ENCODE data around the gene SLC30A3. TPM values are rescaled to one million over a fixed set of nuclear protein-coding genes. Genes with fewer than 3 reads are reported as not detected.
A peak's percentile ranks its signal among the peaks of the same experiment; 100 is the strongest.

Gene SLC30A3
- total and polyA plus RNA-seq, 2 of the 13 experiments (the other 11 are each of a cell fraction or from before 2014, with no cell fraction given): 0.38 to 0.79 TPM

DNA sequence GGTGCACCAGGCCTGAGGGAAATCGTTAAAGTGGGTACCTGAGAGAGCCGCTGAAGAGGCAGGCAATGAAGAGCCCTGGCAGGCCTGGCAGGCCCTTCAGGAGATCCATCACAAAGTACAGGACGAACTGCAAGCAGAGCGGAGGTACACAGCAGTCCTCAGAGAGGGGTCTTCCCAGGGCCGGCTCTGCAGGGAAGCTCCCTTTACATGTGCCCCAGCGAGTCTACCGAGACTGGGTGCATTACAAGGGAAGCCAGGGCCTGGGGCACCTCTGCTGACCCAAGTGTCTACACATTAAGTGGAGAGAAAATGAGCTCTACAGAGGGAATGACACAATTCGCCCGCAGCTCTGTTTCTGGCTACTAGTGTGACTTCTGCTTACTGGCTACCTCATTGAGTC lies 59.1 kb downstream of the SLC30A3 start:
- Histone ChIP-seq H3K27ac (ENCODE audit: extremely low read length, insufficient read depth, low read length) (no peak overlapping the region), H3K79me2 (ENCODE audit: insufficient read depth, low read length) (peaks cover 10% of the 10 kb centered on the region), H4K20me1 (ENCODE audit: insufficient read depth, low read length) (no peaks in the 10 kb centered on the region), H3K4me1 (ENCODE audit: insufficient read depth, low read length) (peaks cover 25% of the 10 kb centered on the region), H3K27me3 (ENCODE audit: control insufficient read depth in 1 of 2, insufficient read depth in 2 of 2, low read length in 2 of 2) (no peaks in the 10 kb centered on the region), H3K9ac (ENCODE audit: insufficient read depth, low read depth, low read length) (no peak overlapping the region), H3K9me3 (ENCODE audit: low read length) (no peaks in the 10 kb centered on the region), H3K4me3 (replicated peaks in 1 of 3; ENCODE audit: insufficient read depth in 1 of 3, low read depth in 2 of 3, low read length in 3 of 3) (no peak overlapping the region), H3K36me3 (replicated peaks in 1 of 2; ENCODE audit: control insufficient read depth in 1 of 2, insufficient read depth in 2 of 2, low read length in 2 of 2) (peaks cover 61 to 85% of the 10 kb centered on the region in 2 experiments), H2AFZ (ENCODE audit: low read length) (no peak overlapping the region), H3K4me2 (ENCODE audit: low read depth, low read length) (no peak overlapping the region)
- CTCF ChIA-PET (ENCODE audit: low intra/inter-chr PET ratio, low total read pairs): interaction anchor here (1.2 kb wide), 1 partner anchor 12 kb away, joined by 4 read pairs; no protein-coding TSS in a partner anchor
- POLR2A ChIA-PET: interaction anchor here (1.4 to 1.9 kb wide), 2 partner anchors 8 to 9 kb away, joined by 5 to 6 read pairs; partner anchors contain the start of genes ATRAID and SLC5A6
- TF ChIP-seq RBFOX2 (IDR thresholded peaks at IDR 0.05; ENCODE audit: low read depth, low read length) (0 out of 2 replicates have a peak, but pooled peaks have one; percentile 23), ZNF816 (CRISPR knock-in tag; IDR thresholded peaks at IDR 0.05; ENCODE audit: borderline replicate concordance) (no peak), WIZ (CRISPR knock-in tag; IDR thresholded peaks at IDR 0.05) (no peak), NFATC3 (CRISPR knock-in tag; IDR thresholded peaks at IDR 0.05) (no peak)
- TF ChIP-seq, protein P1, sequence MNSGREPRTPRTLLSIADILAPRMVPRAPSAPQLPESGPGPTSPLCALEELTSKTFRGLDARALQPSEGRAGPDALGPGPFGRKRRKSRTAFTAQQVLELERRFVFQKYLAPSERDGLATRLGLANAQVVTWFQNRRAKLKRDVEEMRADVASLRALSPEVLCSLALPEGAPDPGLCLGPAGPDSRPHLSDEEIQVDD (CRISPR knock-in tag; IDR thresholded peaks at IDR 0.05; ENCODE audit: borderline replicate concordance): no peak
- no TSS peak for BruUV-seq (replicated peaks)
- in situ Hi-C loops (cut with HindIII; ENCODE audit: extremely low pct_ligation_motif_present, low pct_unique_long_range_greater_than_20kb): no loop called here
- WGBS (ENCODE audit: low lambda C conversion rate): 96% methylated on average over 9 of the region's 9 CpGs
- ATAC-seq: no peak
- intact Hi-C loops (cut with micrococcal nuclease; ENCODE audit: unreplicated experiment): no loop called here
- FAIRE-seq: no peak
- no peak for DNase-seq (ENCODE audit: low spot score)

Other genes with a start within 250 kb of the SLC30A3 start
- gene TMEM214, start 230.1 kb downstream of the SLC30A3 start, total RNA-seq (2016; rRNA removed; fragmentation: Illumina TruSeq; extraction: Trizol): 28.0 and 58.3 TPM in 2 replicates
- gene TMEM214, start 230.1 kb downstream of the SLC30A3 start, polyA plus RNA-seq (2011; rRNA removed): 132 and 137 TPM in 2 replicates
- 48.6 and 55.9 TPM in 2 replicates for gene AGBL5, start 211.4 kb downstream of the SLC30A3 start, total RNA-seq (2016; rRNA removed; fragmentation: Illumina TruSeq; extraction: Trizol)
- 63.6 and 73.3 TPM in 2 replicates for gene AGBL5, start 211.4 kb downstream of the SLC30A3 start, polyA plus RNA-seq (2011; rRNA removed)
- 498 and 508 TPM in 2 replicates for gene OST4, start 191.4 kb downstream of the SLC30A3 start, total RNA-seq (2016; rRNA removed; fragmentation: Illumina TruSeq; extraction: Trizol)
- 491 and 584 TPM in 2 replicates for gene OST4, start 191.4 kb downstream of the SLC30A3 start, polyA plus RNA-seq (2011; rRNA removed)
- gene EMILIN1, start 184.4 kb downstream of the SLC30A3 start, total RNA-seq (2016; rRNA removed; fragmentation: Illumina TruSeq; extraction: Trizol): 4.0 and 9.7 TPM in 2 replicates
- 8.1 and 13.1 TPM in 2 replicates for gene EMILIN1, start 184.4 kb downstream of the SLC30A3 start, polyA plus RNA-seq (2011; rRNA removed)
- gene KHK, start 176.3 kb downstream of the SLC30A3 start, total RNA-seq (2016; rRNA removed; fragmentation: Illumina TruSeq; extraction: Trizol): 29.9 and 40.9 TPM in 2 replicates
- gene KHK, start 176.3 kb downstream of the SLC30A3 start, polyA plus RNA-seq (2011; rRNA removed): 99.2 and 139 TPM in 2 replicates
- gene CGREF1, start 143.9 kb downstream of the SLC30A3 start, total RNA-seq (2016; rRNA removed; fragmentation: Illumina TruSeq; extraction: Trizol): 7.0 and 13.9 TPM in 2 replicates
- 23.4 and 30.8 TPM in 2 replicates for gene CGREF1, start 143.9 kb downstream of the SLC30A3 start, polyA plus RNA-seq (2011; rRNA removed)
- gene ABHD1, start 139.2 kb downstream of the SLC30A3 start, total RNA-seq (2016; rRNA removed; fragmentation: Illumina TruSeq; extraction: Trizol): 0.04 TPM in 1 of 2 replicates, not detected in the other
- 0.81 and 0.85 TPM in 2 replicates for gene ABHD1, start 139.2 kb downstream of the SLC30A3 start, polyA plus RNA-seq (2011; rRNA removed)
- 112 and 119 TPM in 2 replicates for gene PREB, start 128.4 kb downstream of the SLC30A3 start, total RNA-seq (2016; rRNA removed; fragmentation: Illumina TruSeq; extraction: Trizol)
- 192 and 208 TPM in 2 replicates for gene PREB, start 128.4 kb downstream of the SLC30A3 start, polyA plus RNA-seq (2011; rRNA removed)
- gene PRR30, start 123.6 kb downstream of the SLC30A3 start, total RNA-seq (2016; rRNA removed; fragmentation: Illumina TruSeq; extraction: Trizol): not detected in 2 replicates
- gene PRR30, start 123.6 kb downstream of the SLC30A3 start, polyA plus RNA-seq (2011; rRNA removed): not detected in 2 replicates
- 0.02 and 0.04 TPM in 2 replicates for gene TCF23, start 114.0 kb downstream of the SLC30A3 start, total RNA-seq (2016; rRNA removed; fragmentation: Illumina TruSeq; extraction: Trizol)
- gene TCF23, start 114.0 kb downstream of the SLC30A3 start, polyA plus RNA-seq (2011; rRNA removed): 1.4 TPM in 2 replicates
- gene ATRAID, start 51.0 kb downstream of the SLC30A3 start, total RNA-seq (2016; rRNA removed; fragmentation: Illumina TruSeq; extraction: Trizol): 130 and 207 TPM in 2 replicates
- 280 and 382 TPM in 2 replicates for gene ATRAID, start 51.0 kb downstream of the SLC30A3 start, polyA plus RNA-seq (2011; rRNA removed)
- 73.9 and 135 TPM in 2 replicates for gene SLC5A6, start 50.8 kb downstream of the SLC30A3 start, total RNA-seq (2016; rRNA removed; fragmentation: Illumina TruSeq; extraction: Trizol)
- gene SLC5A6, start 50.8 kb downstream of the SLC30A3 start, polyA plus RNA-seq (2011; rRNA removed): 417 and 462 TPM in 2 replicates
- 21.5 and 21.7 TPM in 2 replicates for gene CAD, start 45.7 kb downstream of the SLC30A3 start, total RNA-seq (2016; rRNA removed; fragmentation: Illumina TruSeq; extraction: Trizol)
- gene CAD, start 45.7 kb downstream of the SLC30A3 start, polyA plus RNA-seq (2011; rRNA removed): 37.0 and 43.1 TPM in 2 replicates
- gene DNAJC5G, start 12.4 kb upstream of the SLC30A3 start, total RNA-seq (2016; rRNA removed; fragmentation: Illumina TruSeq; extraction: Trizol): not detected in 2 replicates
- 0.05 and 0.07 TPM in 2 replicates for gene DNAJC5G, start 12.4 kb upstream of the SLC30A3 start, polyA plus RNA-seq (2011; rRNA removed)
- gene TRIM54, start 19.4 kb upstream of the SLC30A3 start, total RNA-seq (2016; rRNA removed; fragmentation: Illumina TruSeq; extraction: Trizol): 0.07 TPM in 1 of 2 replicates, not detected in the other
- gene TRIM54, start 19.4 kb upstream of the SLC30A3 start, polyA plus RNA-seq (2011; rRNA removed): 0.13 and 0.14 TPM in 2 replicates
- 0.36 and 1.2 TPM in 2 replicates for gene UCN, start 45.4 kb upstream of the SLC30A3 start, total RNA-seq (2016; rRNA removed; fragmentation: Illumina TruSeq; extraction: Trizol)
- gene UCN, start 45.4 kb upstream of the SLC30A3 start, polyA plus RNA-seq (2011; rRNA removed): 2.3 and 2.6 TPM in 2 replicates
- gene MPV17, start 60.0 kb upstream of the SLC30A3 start, total RNA-seq (2016; rRNA removed; fragmentation: Illumina TruSeq; extraction: Trizol): 37.0 and 48.9 TPM in 2 replicates
- 119 and 129 TPM in 2 replicates for gene MPV17, start 60.0 kb upstream of the SLC30A3 start, polyA plus RNA-seq (2011; rRNA removed)
- gene GTF3C2, start 93.7 kb upstream of the SLC30A3 start, total RNA-seq (2016; rRNA removed; fragmentation: Illumina TruSeq; extraction: Trizol): 77.5 and 80.0 TPM in 2 replicates
- gene GTF3C2, start 93.7 kb upstream of the SLC30A3 start, polyA plus RNA-seq (2011; rRNA removed): 110 and 130 TPM in 2 replicates
- gene EIF2B4, start 107.3 kb upstream of the SLC30A3 start, total RNA-seq (2016; rRNA removed; fragmentation: Illumina TruSeq; extraction: Trizol): 91.5 and 105 TPM in 2 replicates
- 96.4 and 99.2 TPM in 2 replicates for gene EIF2B4, start 107.3 kb upstream of the SLC30A3 start, polyA plus RNA-seq (2011; rRNA removed)
- 94.9 and 109 TPM in 2 replicates for gene SNX17, start 107.6 kb upstream of the SLC30A3 start, total RNA-seq (2016; rRNA removed; fragmentation: Illumina TruSeq; extraction: Trizol)
- 75.0 and 88.4 TPM in 2 replicates for gene SNX17, start 107.6 kb upstream of the SLC30A3 start, polyA plus RNA-seq (2011; rRNA removed)
- gene ZNF513, start 117.7 kb upstream of the SLC30A3 start, total RNA-seq (2016; rRNA removed; fragmentation: Illumina TruSeq; extraction: Trizol): 2.4 and 4.9 TPM in 2 replicates
- 6.3 and 10.9 TPM in 2 replicates for gene ZNF513, start 117.7 kb upstream of the SLC30A3 start, polyA plus RNA-seq (2011; rRNA removed)
- 211 and 213 TPM in 2 replicates for gene PPM1G, start 146.5 kb upstream of the SLC30A3 start, total RNA-seq (2016; rRNA removed; fragmentation: Illumina TruSeq; extraction: Trizol)
- 52.3 and 58.2 TPM in 2 replicates for gene PPM1G, start 146.5 kb upstream of the SLC30A3 start, polyA plus RNA-seq (2011; rRNA removed)
- 165 and 222 TPM in 2 replicates for gene NRBP1, start 165.6 kb upstream of the SLC30A3 start, total RNA-seq (2016; rRNA removed; fragmentation: Illumina TruSeq; extraction: Trizol)
- 227 and 240 TPM in 2 replicates for gene NRBP1, start 165.6 kb upstream of the SLC30A3 start, polyA plus RNA-seq (2011; rRNA removed)
- gene KRTCAP3, start 179.3 kb upstream of the SLC30A3 start, total RNA-seq (2016; rRNA removed; fragmentation: Illumina TruSeq; extraction: Trizol): 2.1 TPM in 1 of 2 replicates, not detected in the other
- gene KRTCAP3, start 179.3 kb upstream of the SLC30A3 start, polyA plus RNA-seq (2011; rRNA removed): 4.5 and 5.6 TPM in 2 replicates
- 17.0 and 21.6 TPM in 2 replicates for gene IFT172, start 226.7 kb upstream of the SLC30A3 start, total RNA-seq (2016; rRNA removed; fragmentation: Illumina TruSeq; extraction: Trizol)
- gene IFT172, start 226.7 kb upstream of the SLC30A3 start, polyA plus RNA-seq (2011; rRNA removed): 30.7 and 35.7 TPM in 2 replicates
- gene FNDC4, start 232.2 kb upstream of the SLC30A3 start, total RNA-seq (2016; rRNA removed; fragmentation: Illumina TruSeq; extraction: Trizol): 7.4 and 9.0 TPM in 2 replicates
- 17.4 and 26.3 TPM in 2 replicates for gene FNDC4, start 232.2 kb upstream of the SLC30A3 start, polyA plus RNA-seq (2011; rRNA removed)
- 6.9 and 15.2 TPM in 2 replicates for gene GCKR, start 233.8 kb upstream of the SLC30A3 start, total RNA-seq (2016; rRNA removed; fragmentation: Illumina TruSeq; extraction: Trizol)
- gene GCKR, start 233.8 kb upstream of the SLC30A3 start, polyA plus RNA-seq (2011; rRNA removed): 48.3 and 74.5 TPM in 2 replicates